ENCODE results near the gene RSPO3.

RSPO3 gene

GRCh38 chr6:127177923-127178231 is 59.4 kb downstream of the RSPO3 start:
- TF ChIP-seq ZNF473 (tag by site-specific recombination; IDR thresholded peaks at IDR 0.05) (no peak), ZNF707 (tag by site-specific recombination; IDR thresholded peaks at IDR 0.05) (no peak), SCRT1 (tag by site-specific recombination; IDR thresholded peaks at IDR 0.05; ENCODE audit: borderline replicate concordance) (no peak), ZNF37A (tag by site-specific recombination; IDR thresholded peaks at IDR 0.05) (no peak), ZNF658 (tag by site-specific recombination; IDR thresholded peaks at IDR 0.05) (no peak), OSR2 (tag by site-specific recombination; IDR thresholded peaks at IDR 0.05) (no peak), ZNF394 (tag by site-specific recombination; IDR thresholded peaks at IDR 0.05; ENCODE audit: borderline replicate concordance) (no peak), ZNF449 (tag by site-specific recombination; IDR thresholded peaks at IDR 0.05) (no peak), ZNF416 (tag by site-specific recombination; IDR thresholded peaks at IDR 0.05) (no peak), ZNF292 (tag by site-specific recombination; IDR thresholded peaks at IDR 0.05; ENCODE audit: borderline replicate concordance, low read depth) (no peak), SCRT2 (tag by site-specific recombination; IDR thresholded peaks at IDR 0.05) (no peak), ZSCAN23 (tag by site-specific recombination; IDR thresholded peaks at IDR 0.05) (no peak), YY1 (tag by site-specific recombination; IDR thresholded peaks at IDR 0.05) (no peak), ZNF518A (tag by site-specific recombination; conservative IDR thresholded peaks at IDR 0.05; ENCODE audit: low read depth) (no peak), PRDM10 (tag by site-specific recombination; IDR thresholded peaks at IDR 0.05) (no peak), ZSCAN30 (tag by site-specific recombination; IDR thresholded peaks at IDR 0.05) (no peak), ZNF114 (tag by site-specific recombination; IDR thresholded peaks at IDR 0.05) (no peak), ZNF837 (tag by site-specific recombination; IDR thresholded peaks at IDR 0.05) (no peak), ZNF521 (tag by site-specific recombination; IDR thresholded peaks at IDR 0.05) (no peak)
- TF ChIP-seq, protein P1, sequence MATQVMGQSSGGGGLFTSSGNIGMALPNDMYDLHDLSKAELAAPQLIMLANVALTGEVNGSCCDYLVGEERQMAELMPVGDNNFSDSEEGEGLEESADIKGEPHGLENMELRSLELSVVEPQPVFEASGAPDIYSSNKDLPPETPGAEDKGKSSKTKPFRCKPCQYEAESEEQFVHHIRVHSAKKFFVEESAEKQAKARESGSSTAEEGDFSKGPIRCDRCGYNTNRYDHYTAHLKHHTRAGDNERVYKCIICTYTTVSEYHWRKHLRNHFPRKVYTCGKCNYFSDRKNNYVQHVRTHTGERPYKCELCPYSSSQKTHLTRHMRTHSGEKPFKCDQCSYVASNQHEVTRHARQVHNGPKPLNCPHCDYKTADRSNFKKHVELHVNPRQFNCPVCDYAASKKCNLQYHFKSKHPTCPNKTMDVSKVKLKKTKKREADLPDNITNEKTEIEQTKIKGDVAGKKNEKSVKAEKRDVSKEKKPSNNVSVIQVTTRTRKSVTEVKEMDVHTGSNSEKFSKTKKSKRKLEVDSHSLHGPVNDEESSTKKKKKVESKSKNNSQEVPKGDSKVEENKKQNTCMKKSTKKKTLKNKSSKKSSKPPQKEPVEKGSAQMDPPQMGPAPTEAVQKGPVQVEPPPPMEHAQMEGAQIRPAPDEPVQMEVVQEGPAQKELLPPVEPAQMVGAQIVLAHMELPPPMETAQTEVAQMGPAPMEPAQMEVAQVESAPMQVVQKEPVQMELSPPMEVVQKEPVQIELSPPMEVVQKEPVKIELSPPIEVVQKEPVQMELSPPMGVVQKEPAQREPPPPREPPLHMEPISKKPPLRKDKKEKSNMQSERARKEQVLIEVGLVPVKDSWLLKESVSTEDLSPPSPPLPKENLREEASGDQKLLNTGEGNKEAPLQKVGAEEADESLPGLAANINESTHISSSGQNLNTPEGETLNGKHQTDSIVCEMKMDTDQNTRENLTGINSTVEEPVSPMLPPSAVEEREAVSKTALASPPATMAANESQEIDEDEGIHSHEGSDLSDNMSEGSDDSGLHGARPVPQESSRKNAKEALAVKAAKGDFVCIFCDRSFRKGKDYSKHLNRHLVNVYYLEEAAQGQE (tag by site-specific recombination; IDR thresholded peaks at IDR 0.05) = no peak
- no peaks in the 10 kb centered on the region for H3K4me1 ChIP-seq (ENCODE audit: control insufficient read depth, insufficient read depth, low read length)
- H3K27ac ChIP-seq (ENCODE audit: extremely low read depth, low read depth, low read length) = no peak overlapping the region
- CTCF ChIA-PET = interaction anchor here (1.1 to 2.1 kb wide), 2 partner anchors 10 to 88 kb away, joined by 3 to 15 read pairs; partner anchors contain the start of gene RNF146
- H3K36me3 ChIP-seq (ENCODE audit: control insufficient read depth in 2 of 2, insufficient read depth in 1 of 2, low read length in 2 of 2) = no peaks in the 10 kb centered on the region
- no peak overlapping the region for H3K4me3 ChIP-seq (ENCODE audit: low read depth, low read length)
- POLR2A ChIA-PET = no interaction called here
- H3K9me3 ChIP-seq (ENCODE audit: control insufficient read depth, insufficient read depth, low read depth, low read length) = no peaks in the 10 kb centered on the region

All from HEK293 (cell line).